ENCODE results near the gene NAV2.
A peak's percentile ranks its signal among the peaks of the same experiment; 100 is the strongest.

NAV2 gene

GRCh38 chr11:19978668-19979518 is 266.3 kb downstream of the NAV2 start:
- no peak for TF ChIP-seq BACH2 (CRISPR knock-in tag; IDR thresholded peaks at IDR 0.05; ENCODE audit: borderline replicate concordance)
- TF ChIP-seq ISL1 (CRISPR knock-in tag; IDR thresholded peaks at IDR 0.05), result 0 out of 2 replicates have a peak, but pooled peaks have one; percentile 7

GRCh38 chr11:19979519-19979845 is 266.8 kb downstream of the NAV2 start:
- TF ChIP-seq ZNF565 (CRISPR knock-in tag; conservative IDR thresholded peaks at IDR 0.05; ENCODE audit: low read depth) (no peak), ZNF8 (CRISPR knock-in tag; IDR thresholded peaks at IDR 0.05) (no peak), ISL1 (CRISPR knock-in tag; IDR thresholded peaks at IDR 0.05) (no peak), ZC3H10 (CRISPR knock-in tag; IDR thresholded peaks at IDR 0.05) (no peak), SNAI2 (CRISPR knock-in tag; IDR thresholded peaks at IDR 0.05) (no peak), CSRNP3 (CRISPR knock-in tag; IDR thresholded peaks at IDR 0.05) (no peak), PPARA (CRISPR knock-in tag; IDR thresholded peaks at IDR 0.05; ENCODE audit: borderline replicate concordance) (no peak), GLIS3 (CRISPR knock-in tag; IDR thresholded peaks at IDR 0.05) (no peak), PATZ1 (CRISPR knock-in tag; IDR thresholded peaks at IDR 0.05; ENCODE audit: borderline replicate concordance) (no peak), BACH2 (CRISPR knock-in tag; IDR thresholded peaks at IDR 0.05; ENCODE audit: borderline replicate concordance) (no peak), CREB5 (CRISPR knock-in tag; IDR thresholded peaks at IDR 0.05; ENCODE audit: low read depth) (no peak)
- no peak for ATAC-seq

More at GRCh38 chr11:19978668-19979518, 266.3 kb downstream of the NAV2 start:
- ATAC-seq, result peak; percentile 75

GRCh38 chr11:19980388-19980787 is 267.8 kb downstream of the NAV2 start:
- no peak for ATAC-seq
- TF ChIP-seq OSR1 (CRISPR knock-in tag; IDR thresholded peaks at IDR 0.05) (no peak), TCF4 (CRISPR knock-in tag; IDR thresholded peaks at IDR 0.05; ENCODE audit: borderline replicate concordance) (no peak)

GRCh38 chr11:19980957-19981669 is 268.5 kb downstream of the NAV2 start:
- ATAC-seq, result peak; percentile 28; the same call in 1 of the 3 replicates
- TF ChIP-seq TOX (CRISPR knock-in tag; IDR thresholded peaks at IDR 0.05; ENCODE audit: borderline replicate concordance) (no peak), ZC3H10 (CRISPR knock-in tag; IDR thresholded peaks at IDR 0.05) (no peak), CSRNP3 (CRISPR knock-in tag; IDR thresholded peaks at IDR 0.05) (no peak), GLIS3 (CRISPR knock-in tag; IDR thresholded peaks at IDR 0.05) (no peak), CREB5 (CRISPR knock-in tag; IDR thresholded peaks at IDR 0.05; ENCODE audit: low read depth) (no peak), ZFP3 (CRISPR knock-in tag; IDR thresholded peaks at IDR 0.05) (no peak)

Measured in SK-N-SH treated with all-trans-retinoic acid at 6 μM for 48 hours (cell line).